PC-3 (cell line): ENCODE data around the gene HMCN1. TPM values are rescaled to one million over a fixed set of nuclear protein-coding genes. Genes with fewer than 3 reads are reported as not detected.

ENCODE experiments used
- ATAC-seq: fragments of 200-7000 bp; cut with Tn5 transposase; 2 replicates; pipeline ENCODE4 v1.9.1; 2020; ENCODE audit warnings: mild to moderate bottlenecking, moderate library complexity
- BruUV-seq: library from RNA; stranded (reverse); fragments of 400-500 nt; replicated peaks from 2 replicates; lab custom pipeline; 2021; lab: Mats Ljungman, UMichigan
- CTCF ChIA-PET: fragments of 300-600 bp; sonication (Branson Sonifier 250); formaldehyde crosslinking; loops from one replicate; lab custom pipeline; 2022; ENCODE audit warnings: antibody characterized with exemption; lab: Charles Lee
- POLR2A ChIA-PET: fragments of 300-600 bp; sonication (Branson Sonifier 250); formaldehyde crosslinking; loops from one replicate; lab custom pipeline; 2022; ENCODE audit warnings: antibody characterized with exemption; ENCODE audit not compliant: unreplicated experiment; lab: Charles Lee
- DNase-seq: peaks from one replicate; pipeline ENCODE4 v3.0.0-alpha.2; 2015
- H2AFZ ChIP-seq: fragments of 300-600 bp; sonication (generic); 2 replicates; pipeline ENCODE4 v1.6.0; 2016; ENCODE audit warnings: antibody characterized with exemption, low read length
- H3F3A ChIP-seq: fragments of 300-600 bp; sonication (generic); one replicate; pipeline ENCODE4 v1.6.0; 2017; ENCODE audit warnings: antibody characterized with exemption, low read length, control low read depth, mild to moderate bottlenecking; ENCODE audit not compliant: unreplicated experiment
- H3K27ac ChIP-seq: fragments of 300-600 bp; sonication (generic); 2 replicates; pipeline ENCODE4 v1.5.1; 2016; ENCODE audit warnings: mild to moderate bottlenecking, low read length
- H3K27me3 ChIP-seq: fragments of 300-600 bp; sonication (generic); 2 replicates; pipeline ENCODE4 v1.6.1; 2016; ENCODE audit warnings: low read length, mixed read lengths
- H3K36me3 ChIP-seq: fragments of 300-600 bp; sonication (generic); 2 replicates; pipeline ENCODE4 v1.6.1; 2016; ENCODE audit warnings: low read depth, mixed run types, low read length, mixed read lengths
- H3K4me1 ChIP-seq: fragments of 300-600 bp; sonication (generic); 2 replicates; pipeline ENCODE4 v1.5.1; 2016; ENCODE audit warnings: low read length; ENCODE audit not compliant: insufficient read depth
- H3K4me2 ChIP-seq: fragments of 300-600 bp; sonication (generic); 2 replicates; pipeline ENCODE4 v1.6.0; 2016; ENCODE audit warnings: low read length
- H3K4me3 ChIP-seq: fragments of 300-600 bp; sonication (generic); 2 replicates; pipeline ENCODE4 v1.5.1; 2016; ENCODE audit warnings: mild to moderate bottlenecking, low read length, mixed read lengths
- H3K79me2 ChIP-seq: fragments of 300-600 bp; sonication (generic); 2 replicates; pipeline ENCODE4 v1.6.1; 2017; ENCODE audit warnings: low read length, mixed read lengths
- H3K9ac ChIP-seq: fragments of 300-600 bp; sonication (generic); 2 replicates; pipeline ENCODE4 v1.6.0; 2016; ENCODE audit warnings: mild to moderate bottlenecking, low read length
- H3K9me2 ChIP-seq: fragments of 300-600 bp; sonication (generic); replicated peaks from 2 replicates; pipeline ENCODE4 v1.6.1; 2016; ENCODE audit warnings: mixed run types, low read length, mixed read lengths
- H3K9me3 ChIP-seq: fragments of 300-600 bp; sonication (generic); 2 replicates; pipeline ENCODE4 v1.6.1; 2016; ENCODE audit warnings: low read length, mixed read lengths
- H4K20me1 ChIP-seq: fragments of 300-600 bp; sonication (generic); 2 replicates; pipeline ENCODE4 v1.6.1; 2016; ENCODE audit warnings: low read length, mixed read lengths
- CTCF ChIP-seq: fragments of 300-600 bp; sonication (generic); conservative IDR thresholded peaks from 2 replicates; pipeline ENCODE4 v1.5.1; 2017; ENCODE audit warnings: antibody characterized with exemption, low read depth, mild to moderate bottlenecking, low read length
- EZH2 ChIP-seq: fragments of 300-600 bp; sonication (generic); IDR thresholded peaks from one replicate; pipeline ENCODE4 v1.6.1; 2017; ENCODE audit warnings: antibody characterized with exemption, mild to moderate bottlenecking, low read length; ENCODE audit not compliant: unreplicated experiment
- EZH2phosphoT487 ChIP-seq: fragments of 300-600 bp; sonication (generic); IDR thresholded peaks from 2 replicates; pipeline ENCODE4 v1.6.1; 2018; ENCODE audit warnings: mild to moderate bottlenecking, antibody characterized with exemption, low read length, borderline replicate concordance
- intact Hi-C: fragments of 100-400 bp; cut with micrococcal nuclease; formaldehyde crosslinking; loops from 2 replicates; pipeline ENCODE4 v1.9.0; 2023
- total RNA-seq: library from RNA; depleted of rRNA; stranded (reverse); fragments of >200 nt; gene quantifications from 2 replicates; pipeline ENCODE4 v1.2.3, GENCODE V29; 2014

Gene HMCN1
- total RNA-seq, 1 experiment from 2014 or later = 0.66 TPM

GRCh38 chr1:185957441-185958363 lies 223.5 kb downstream of the HMCN1 start:
- H3K4me2 ChIP-seq = no peak overlapping the region
- no peaks in the 10 kb centered on the region for H3F3A ChIP-seq
- ATAC-seq = no peak
- H3K9me3 ChIP-seq = no peaks in the 10 kb centered on the region
- no peak overlapping the region for H3K27ac ChIP-seq
- no peaks in the 10 kb centered on the region for H3K9me2 ChIP-seq
- H3K4me3 ChIP-seq = no peak overlapping the region
- ChIA-PET CTCF (no interaction called here), POLR2A (no interaction called here)
- peak; percentile 9 for DNase-seq
- intact Hi-C loops = no loop called here
- no peaks in the 10 kb centered on the region for H3K36me3 ChIP-seq
- no peak overlapping the region for H2AFZ ChIP-seq
- no TSS peak for BruUV-seq
- no peaks in the 10 kb centered on the region for H3K27me3 ChIP-seq
- TF ChIP-seq EZH2 = no peak
- no peak for TF ChIP-seq EZH2phosphoT487
- no peak for TF ChIP-seq CTCF
- no peaks in the 10 kb centered on the region for H3K4me1 ChIP-seq
- H3K79me2 ChIP-seq = no peaks in the 10 kb centered on the region
- H3K9ac ChIP-seq = no peak overlapping the region
- H4K20me1 ChIP-seq = no peaks in the 10 kb centered on the region

DNA sequence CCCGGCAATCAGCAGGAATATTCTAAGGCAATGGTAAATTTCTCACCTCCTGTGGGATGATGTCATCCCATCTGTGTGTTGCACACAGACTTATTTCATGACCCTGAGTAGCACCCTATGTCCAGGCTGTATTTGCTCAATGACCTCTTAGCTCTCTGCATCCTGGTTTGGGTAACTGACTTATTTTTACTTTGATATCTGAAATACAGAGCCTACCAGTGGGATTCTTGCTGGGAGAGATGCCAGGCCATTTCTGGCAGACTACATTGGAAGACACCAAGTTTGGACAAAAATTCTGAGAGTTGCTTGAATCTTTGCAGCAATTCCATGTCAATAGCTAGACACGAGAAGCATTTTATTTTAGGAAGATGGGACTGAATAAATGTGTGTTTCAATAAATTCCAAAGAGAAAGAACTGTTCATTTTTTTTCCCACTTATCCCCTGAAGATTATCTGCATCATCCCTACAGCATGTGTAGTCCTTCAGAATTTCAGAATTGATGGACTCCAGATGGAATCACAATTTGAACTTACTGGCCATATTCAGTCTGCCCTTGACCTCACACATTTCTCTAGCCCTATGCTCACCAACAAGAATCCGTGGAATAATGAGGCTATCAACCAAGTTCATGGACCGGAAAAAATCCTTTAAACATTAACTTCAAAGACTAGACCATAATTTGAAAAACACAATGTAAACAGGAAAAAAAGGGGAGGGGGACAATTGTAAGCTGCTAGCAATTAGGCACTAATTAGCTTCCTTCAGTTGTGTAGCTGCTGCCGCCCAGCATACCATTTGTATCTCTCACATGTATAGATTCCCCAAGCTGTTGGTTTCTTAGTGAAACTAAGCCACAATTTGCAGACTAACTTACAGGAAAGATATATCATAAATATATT lies 226.5 kb downstream of the HMCN1 start:
- no peaks in the 10 kb centered on the region for H3F3A ChIP-seq
- no peak overlapping the region for H3K4me2 ChIP-seq
- no TSS peak for BruUV-seq
- H3K27me3 ChIP-seq = no peaks in the 10 kb centered on the region
- intact Hi-C loops = no loop called here
- H3K9ac ChIP-seq = no peak overlapping the region
- H3K4me1 ChIP-seq = no peaks in the 10 kb centered on the region
- no peaks in the 10 kb centered on the region for H3K36me3 ChIP-seq
- no peak overlapping the region for H2AFZ ChIP-seq
- no peaks in the 10 kb centered on the region for H3K9me3 ChIP-seq
- H3K27ac ChIP-seq = no peak overlapping the region
- ATAC-seq (no peak), DNase-seq (no peak)
- H3K79me2 ChIP-seq = no peaks in the 10 kb centered on the region
- CTCF ChIA-PET = no interaction called here
- no peak overlapping the region for H3K4me3 ChIP-seq
- H4K20me1 ChIP-seq = no peaks in the 10 kb centered on the region
- POLR2A ChIA-PET = no interaction called here
- TF ChIP-seq CTCF (no peak), EZH2 (no peak), EZH2phosphoT487 (no peak)
- no peaks in the 10 kb centered on the region for H3K9me2 ChIP-seq
